ENCODE data around the gene CGNL1.

- no peak for TF ChIP-seq CTCF (conservative IDR thresholded peaks at IDR 0.05)
- TF ChIP-seq EZH2 (IDR thresholded peaks at IDR 0.05; ENCODE audit: low read depth), result no peak
These were observed 128.9 kb downstream of the CGNL1 start for GRCh38 chr15:57505056-57505715.
